Dedifferentiated amniotic fluid mesenchymal stem cell (primary cell): ENCODE results near the gene RHOBTB1.

Source experiments
- DNase-seq: peaks from one replicate; pipeline ENCODE4 v3.0.0-alpha.2; 2016; ENCODE audit errors: extremely low spot score

RHOBTB1 gene

DNA sequence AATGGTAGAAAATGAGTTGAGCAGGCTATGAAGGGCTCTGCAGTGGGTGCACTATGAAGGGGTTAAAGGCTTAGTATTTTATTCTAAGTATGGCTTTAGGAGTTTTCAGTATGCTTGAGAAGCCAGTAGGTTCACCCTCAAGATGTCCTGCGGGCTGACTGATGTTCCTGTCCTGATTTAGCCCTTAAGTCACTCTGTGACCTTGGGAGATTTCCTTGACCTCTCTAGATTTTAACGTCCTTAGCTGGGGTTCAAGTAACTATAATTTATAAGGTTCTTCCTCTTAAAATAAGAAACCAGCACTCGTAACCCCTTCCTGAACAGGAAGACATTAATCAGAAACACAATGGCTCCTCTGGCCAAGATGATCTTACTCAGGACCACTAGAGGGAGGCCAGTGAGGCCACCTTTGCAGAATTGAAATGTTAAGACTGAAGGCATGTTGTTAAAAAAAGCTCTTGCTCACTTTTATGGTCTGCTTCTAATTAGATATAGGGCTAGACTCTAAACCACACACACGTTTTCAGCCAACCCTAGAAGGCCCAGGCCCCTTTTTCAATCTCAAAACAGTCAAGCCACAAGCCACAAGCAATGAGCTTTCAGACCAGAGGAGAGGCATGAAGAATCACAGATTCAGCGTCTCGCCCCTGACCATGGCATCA lies 123.8 kb downstream of the RHOBTB1 start:
- DNase-seq = peak; percentile 31
